Left colon (tissue), 2 donors: Measurements from ENCODE around the gene TDRD10. TPM values are rescaled to one million over a fixed set of nuclear protein-coding genes. Genes with fewer than 3 reads are reported as not detected.
"Not testable (repeated sequence)": the region's sequence is repeated elsewhere in the genome, so short reads cannot be mapped to it uniquely, and the experiment has no call there.

Experiments used
- ATAC-seq: fragments of 200-7000 bp; cut with Tn5 transposase; one replicate; pipeline ENCODE4 v1.9.1; 2020; ENCODE audit warnings: mild to moderate bottlenecking, moderate library complexity
- DNase-seq, 2 donors: peaks; one replicate each; pipeline ENCODE4 v3.0.0-alpha.2; 2020
- intact Hi-C, 2 donors: fragments of 100-400 bp; cut with DNase I in 1 of 2; cut with micrococcal nuclease in 1 of 2; formaldehyde crosslinking; loops; one replicate each; pipeline versions ENCODE4 v1.11.2 to v1.14.0; 2022; cut with DNase I, micrococcal nuclease
- total RNA-seq, 2 donors: library from RNA; stranded (reverse); fragmentation: NEBNext Ultra II Directional; extraction: Animal tissue kit (Norgen Biotek cat#: 25700); gene quantifications; one replicate each; pipeline ENCODE4 v1.2.1, GENCODE V29; 2021
- donor health status: DM: no; HTN: no; CAD: no.
- donor health status: DM: yes; HTN: yes; CAD: no.

The TDRD10 gene
- total RNA-seq, 2 donors from 2014 or later = 0.70 to 1.0 TPM

DNA sequence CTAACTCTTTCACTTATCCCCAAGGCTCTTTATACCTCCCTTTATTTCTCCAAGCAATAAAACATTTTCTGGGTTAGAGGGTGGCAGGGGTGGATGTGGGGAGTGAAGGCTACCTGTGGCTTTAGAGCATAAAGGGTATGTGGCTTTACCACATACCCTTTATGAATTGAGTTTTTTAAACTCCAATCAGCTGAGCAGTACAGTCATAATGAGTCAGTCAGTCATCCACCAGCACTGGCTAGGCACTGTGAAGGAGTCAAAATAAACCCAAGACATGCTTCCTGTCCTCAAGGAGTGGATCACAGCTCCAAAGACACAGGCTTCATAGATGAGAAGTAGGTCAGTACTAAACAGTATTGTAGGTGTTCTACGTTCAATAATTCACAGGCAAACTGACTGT, 2.6 kb upstream of the TDRD10 start:
- DNase-seq = no peak
- intact Hi-C loops = no loop called here
- no peak for ATAC-seq

DNA sequence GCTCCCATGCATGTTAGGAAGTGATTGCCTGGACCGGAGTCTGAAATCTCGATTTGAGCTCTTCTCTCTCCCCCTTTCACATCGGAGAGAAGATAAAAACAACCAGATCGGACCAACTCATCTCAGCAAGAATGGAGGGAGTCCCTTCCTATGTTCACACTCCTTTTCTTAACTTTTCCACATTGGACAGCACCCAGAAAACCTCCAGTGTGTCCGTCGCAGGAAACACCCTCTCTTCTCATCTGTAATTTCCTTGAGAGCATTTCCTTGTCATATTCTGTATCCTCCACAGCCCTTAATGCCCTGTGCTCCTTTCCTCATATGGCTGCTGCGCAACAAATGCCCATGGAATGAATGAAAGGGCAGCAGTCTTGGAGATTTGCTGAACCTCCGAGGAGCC, 1.5 kb upstream of the TDRD10 start:
- DNase-seq (no peak), ATAC-seq (no peak)
- intact Hi-C loops = no loop called here

DNA sequence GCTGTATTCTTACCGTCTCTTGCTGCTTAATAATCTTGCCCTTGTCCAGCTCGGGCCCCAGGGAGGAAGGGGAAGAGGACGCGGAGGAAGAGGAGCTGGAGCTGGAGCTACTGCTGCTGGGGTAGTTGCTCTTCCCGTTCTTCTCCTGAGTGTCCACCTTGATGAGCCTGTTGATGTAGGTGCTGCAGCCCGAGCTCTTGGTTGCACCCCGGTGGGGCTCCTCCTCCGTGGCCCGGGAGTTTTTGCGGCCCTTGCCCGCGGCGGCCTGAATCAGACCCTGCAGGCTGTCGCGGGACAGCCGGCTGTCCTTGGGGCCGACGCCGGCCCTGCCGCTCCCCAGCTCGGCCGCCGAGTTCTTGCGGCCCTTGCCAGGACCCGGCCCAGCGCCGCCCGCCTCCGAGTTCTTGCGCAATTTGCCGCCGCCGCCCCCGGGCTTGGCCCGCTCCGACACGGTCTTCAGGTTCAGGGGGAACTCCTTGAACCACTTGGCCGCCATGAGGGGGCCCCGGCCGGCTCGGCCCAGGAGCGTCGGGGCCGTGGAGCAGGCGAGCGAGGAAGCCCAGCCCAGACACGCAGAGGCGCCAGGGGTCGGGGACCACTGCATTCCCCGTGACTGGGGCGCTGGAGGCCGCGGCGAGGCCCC, 475 bp upstream of the TDRD10 start:
- ATAC-seq = peak; percentile 45
- intact Hi-C loops = no loop called here
- peak in 1 of 2 donors; percentile 46 for DNase-seq

DNA sequence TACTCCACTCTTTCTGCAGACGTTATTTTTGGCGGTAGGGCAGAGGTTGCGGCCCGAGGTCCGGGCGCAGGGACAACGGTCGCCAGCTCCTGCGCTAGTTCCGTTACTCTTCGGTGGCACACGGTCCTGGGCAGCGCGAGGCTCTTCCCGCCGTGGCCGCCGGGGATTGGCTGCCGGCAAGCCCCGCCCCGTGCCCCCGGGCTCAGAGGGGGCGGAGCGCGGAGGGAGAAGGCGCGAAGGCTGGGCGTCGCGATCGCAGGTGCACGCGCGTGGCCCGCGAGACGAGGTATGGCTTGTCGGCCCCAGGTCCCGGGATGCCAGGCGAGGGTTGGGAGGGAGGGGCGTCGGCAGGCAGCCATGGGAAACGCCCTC, 711 bp downstream of the TDRD10 start:
- intact Hi-C loops = no loop called here
- DNase-seq (peak in 1 of 2 donors; percentile 10), ATAC-seq (no peak)

DNA sequence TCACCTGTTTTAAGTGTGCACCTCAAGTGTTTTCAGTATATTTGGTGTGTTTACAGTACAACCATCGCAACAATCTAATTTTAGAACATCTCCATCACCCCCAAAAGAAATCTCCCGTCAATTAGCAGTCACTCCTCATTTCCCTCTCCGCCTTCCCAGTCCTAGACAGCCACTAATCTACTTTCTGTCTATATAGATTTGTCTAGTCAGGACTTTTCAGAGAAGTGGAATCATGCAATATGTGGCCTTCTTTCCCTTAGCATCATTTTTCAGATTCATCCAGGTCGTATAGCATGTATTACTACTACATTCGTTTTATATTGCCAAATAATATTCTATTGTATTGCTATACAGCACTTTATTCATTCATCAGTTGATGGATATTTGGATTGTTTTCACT, 1.9 kb downstream of the TDRD10 start:
- no peak for ATAC-seq
- intact Hi-C loops = no loop called here

DNA sequence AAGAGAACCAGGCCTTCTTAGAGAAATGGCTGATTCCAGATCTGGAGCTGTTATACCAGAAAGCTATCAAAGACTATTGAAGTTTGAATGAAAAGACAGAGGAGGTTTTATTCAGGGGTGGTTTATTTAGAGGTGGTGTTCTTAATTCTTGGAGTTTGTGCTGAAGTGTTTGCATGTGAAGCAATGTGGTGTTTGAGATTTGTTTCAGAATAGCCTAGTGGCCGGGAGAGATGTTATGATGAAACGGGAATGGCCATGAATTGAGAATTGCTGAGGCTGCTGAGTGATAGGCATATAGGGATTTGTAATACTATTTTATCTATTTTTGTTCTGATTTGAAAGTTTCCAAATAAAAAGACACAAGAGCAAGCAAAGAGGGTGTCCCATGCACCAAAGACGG, 10.7 kb downstream of the TDRD10 start:
- ATAC-seq (no peak), DNase-seq (no peak)
- intact Hi-C loops = no loop called here

More for the DNA sequence above, 1.9 kb downstream of the TDRD10 start:
- DNase-seq = no peak

DNA sequence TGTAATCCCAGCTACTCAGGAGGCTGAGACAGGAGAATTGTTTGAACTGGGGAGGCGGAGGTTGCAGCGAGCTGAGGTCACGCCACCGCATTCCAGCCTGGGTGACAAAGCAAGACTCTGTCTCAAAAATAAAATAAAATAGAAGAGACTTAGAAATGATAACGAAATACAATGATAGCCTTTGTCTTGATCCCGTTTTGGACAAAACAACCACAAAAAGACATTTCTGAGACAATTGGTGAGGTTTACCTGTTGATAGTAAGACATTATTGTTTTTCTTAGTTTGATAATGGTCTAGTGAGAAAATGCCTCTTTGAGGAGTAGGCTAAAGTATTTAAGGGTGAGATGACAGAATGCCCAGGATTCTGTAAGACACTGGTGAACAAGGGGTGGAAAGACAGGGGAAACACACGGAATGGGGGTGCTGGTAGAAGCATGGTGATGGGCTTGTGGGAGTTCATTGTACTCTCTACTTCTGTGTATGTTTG, 12.1 kb downstream of the TDRD10 start:
- intact Hi-C loops = no loop called here
- DNase-seq = no peak
- ATAC-seq = no peak

DNA sequence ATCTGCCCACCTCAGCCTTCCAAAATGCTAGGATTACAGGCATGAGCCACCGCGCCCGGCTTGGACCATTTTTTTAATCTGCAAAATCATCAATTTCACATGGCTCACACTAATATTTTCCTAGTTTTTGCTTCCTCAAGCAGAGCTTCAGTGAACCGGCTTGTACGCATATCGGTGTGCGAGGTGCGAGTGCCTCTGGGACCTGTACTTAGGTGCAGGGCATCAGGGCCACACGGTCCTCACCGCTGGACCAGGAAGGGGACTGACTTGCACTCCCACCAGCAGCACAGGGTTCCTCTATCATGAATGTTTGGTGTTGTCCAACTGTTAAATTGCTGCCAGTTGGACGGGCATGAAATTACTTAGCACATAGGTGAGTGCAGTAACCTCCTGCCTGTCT, 15.6 kb downstream of the TDRD10 start:
- no peak for ATAC-seq
- intact Hi-C loops = no loop called here
- no peak for DNase-seq

DNA sequence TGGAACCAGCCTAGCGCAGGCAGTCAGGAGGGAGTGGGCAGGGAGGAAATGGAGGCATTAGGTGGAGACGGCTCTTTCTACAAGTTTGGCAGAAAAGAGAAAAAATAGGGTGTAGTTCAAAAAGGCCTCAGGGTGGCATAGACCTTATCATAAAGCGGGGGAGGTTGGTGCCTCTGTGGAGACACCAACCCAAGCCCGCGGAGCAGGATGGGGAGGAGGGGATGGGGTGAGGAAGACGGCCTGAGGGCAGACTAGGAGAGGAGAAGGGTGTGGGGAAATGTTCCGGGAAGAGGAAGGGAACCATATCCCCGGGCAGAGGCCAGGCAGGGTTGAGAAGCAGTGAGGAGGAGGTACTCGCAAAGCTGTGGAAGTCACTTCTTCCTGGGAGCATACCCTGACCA, 17.6 kb downstream of the TDRD10 start:
- DNase-seq (no peak), ATAC-seq (no peak)
- intact Hi-C loops = no loop called here

DNA sequence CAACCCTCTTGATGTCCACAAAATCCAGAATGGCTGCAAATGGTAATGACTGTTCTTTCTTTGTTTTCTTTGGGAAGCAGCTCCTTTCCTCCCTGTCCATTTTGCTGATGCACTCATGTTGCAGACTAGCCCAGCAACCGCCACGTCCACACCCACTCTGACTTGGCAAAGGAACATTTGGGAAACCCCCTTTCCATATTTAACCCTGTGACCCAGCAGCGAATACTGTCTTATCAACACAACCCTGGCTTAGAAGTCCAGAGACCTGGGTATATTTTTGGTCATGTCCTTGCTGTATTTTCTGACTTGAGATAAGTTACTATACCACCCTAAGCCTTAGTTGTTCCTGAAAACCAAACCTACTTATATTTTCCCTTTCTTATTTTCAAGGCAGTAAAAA, 18.3 kb downstream of the TDRD10 start:
- intact Hi-C loops = no loop called here
- no peak for DNase-seq
- ATAC-seq = no peak

DNA sequence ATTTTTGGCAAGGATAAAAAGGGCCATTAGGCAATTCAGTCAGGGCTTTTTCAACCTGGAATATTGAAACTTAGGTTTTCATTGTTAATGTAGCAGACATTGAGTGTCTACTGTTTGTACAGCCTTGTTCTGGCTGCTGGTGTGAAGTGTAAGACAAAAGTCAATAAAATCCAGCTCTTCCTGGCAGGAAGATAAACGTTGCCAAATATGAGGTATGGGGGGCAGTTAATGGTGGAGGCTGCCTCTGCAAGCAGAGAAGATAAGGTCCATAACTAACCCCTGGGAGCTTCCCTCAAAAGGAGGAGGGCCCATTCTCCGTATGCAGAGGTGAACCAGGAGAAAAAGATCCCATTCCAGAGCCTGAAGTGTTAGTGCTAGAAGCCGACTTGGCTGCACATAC, 19.7 kb downstream of the TDRD10 start:
- ATAC-seq (no peak), DNase-seq (no peak)
- intact Hi-C loops = no loop called here

DNA sequence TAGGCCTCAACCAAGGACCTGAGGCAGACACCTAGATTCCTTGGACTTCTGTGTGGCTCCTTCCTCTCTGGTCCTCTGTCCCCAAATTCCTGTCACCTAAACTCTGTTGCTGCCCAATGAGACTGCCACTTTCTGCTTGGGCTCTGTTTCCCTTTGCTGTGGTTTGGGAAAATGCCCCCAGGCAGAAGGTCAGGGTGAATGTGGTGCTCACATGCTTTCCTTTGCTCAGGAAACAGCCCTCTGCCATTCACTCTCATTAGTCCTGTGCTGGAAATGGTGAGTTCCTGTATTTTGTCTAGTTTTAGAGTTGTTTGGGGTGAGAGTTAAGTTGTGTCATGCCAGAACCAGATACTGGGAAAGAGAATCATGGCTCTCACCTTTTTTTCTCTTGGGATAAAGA, 22.9 kb downstream of the TDRD10 start:
- intact Hi-C loops = no loop called here
- DNase-seq (no peak), ATAC-seq (no peak)

DNA sequence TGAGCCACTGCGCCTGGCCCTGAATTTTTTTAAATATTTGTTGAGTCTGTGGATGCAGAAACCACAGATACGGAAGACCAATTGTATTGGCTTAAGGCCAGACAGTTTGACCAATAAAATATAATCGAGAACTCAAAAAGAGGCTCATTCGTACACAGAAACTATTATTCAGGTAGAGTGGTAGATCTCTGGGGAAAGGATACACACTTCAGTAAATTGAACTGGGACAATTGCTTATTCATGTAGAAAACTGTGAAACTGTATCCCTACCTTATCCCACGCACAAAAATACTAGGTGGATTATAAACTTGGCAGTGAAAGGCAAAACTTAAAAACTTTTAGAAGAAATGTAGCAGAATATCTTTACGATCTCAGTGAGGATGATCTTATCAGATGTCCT, 25.2 kb downstream of the TDRD10 start:
- no peak for ATAC-seq

DNA sequence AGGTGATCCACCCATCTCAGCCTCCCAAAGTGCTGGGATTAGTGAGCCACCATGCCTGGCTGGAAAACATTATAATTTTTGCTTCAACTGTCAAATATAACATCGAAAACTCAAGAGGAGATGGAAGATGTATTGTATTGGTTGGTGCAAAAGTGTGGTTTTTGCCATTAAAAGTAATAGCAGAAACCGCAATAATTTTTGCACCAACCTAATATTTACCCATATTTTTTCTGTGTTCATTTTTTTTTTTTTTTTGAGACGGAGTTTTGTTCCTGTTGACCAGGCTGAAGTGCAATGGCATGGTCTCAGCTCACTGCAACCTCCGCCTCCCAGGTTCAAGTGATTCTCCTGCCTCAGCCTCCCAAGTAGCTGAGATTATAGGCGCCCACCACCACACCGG, 27.3 kb downstream of the TDRD10 start:
- ATAC-seq (no peak), DNase-seq (no peak)
- intact Hi-C loops = no loop called here

More for the DNA sequence above, 25.2 kb downstream of the TDRD10 start:
- DNase-seq = no peak
- intact Hi-C loops = no loop called here

DNA sequence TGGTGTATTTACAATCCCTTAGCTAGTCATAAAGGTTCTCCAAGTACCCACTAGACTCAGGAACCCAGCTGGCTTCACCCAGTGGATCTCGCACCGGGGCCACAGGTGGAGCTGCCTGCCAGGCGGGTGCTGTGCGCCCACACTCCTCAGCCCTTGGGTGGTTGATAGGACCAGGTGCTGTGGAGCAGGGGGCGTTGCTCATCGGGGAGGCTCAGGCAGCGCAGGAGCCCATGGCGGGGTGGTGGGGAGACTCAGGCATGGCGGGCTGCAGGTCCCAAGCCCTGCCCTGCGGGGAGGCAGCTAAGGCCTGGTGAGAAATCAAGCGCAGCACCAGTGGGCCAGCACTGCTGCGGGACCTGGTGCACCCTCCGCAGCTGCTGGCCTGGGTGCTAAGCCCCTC, 29.9 kb downstream of the TDRD10 start:
- ATAC-seq, intact Hi-C loops, DNase-seq: not testable (repeated sequence)

DNA sequence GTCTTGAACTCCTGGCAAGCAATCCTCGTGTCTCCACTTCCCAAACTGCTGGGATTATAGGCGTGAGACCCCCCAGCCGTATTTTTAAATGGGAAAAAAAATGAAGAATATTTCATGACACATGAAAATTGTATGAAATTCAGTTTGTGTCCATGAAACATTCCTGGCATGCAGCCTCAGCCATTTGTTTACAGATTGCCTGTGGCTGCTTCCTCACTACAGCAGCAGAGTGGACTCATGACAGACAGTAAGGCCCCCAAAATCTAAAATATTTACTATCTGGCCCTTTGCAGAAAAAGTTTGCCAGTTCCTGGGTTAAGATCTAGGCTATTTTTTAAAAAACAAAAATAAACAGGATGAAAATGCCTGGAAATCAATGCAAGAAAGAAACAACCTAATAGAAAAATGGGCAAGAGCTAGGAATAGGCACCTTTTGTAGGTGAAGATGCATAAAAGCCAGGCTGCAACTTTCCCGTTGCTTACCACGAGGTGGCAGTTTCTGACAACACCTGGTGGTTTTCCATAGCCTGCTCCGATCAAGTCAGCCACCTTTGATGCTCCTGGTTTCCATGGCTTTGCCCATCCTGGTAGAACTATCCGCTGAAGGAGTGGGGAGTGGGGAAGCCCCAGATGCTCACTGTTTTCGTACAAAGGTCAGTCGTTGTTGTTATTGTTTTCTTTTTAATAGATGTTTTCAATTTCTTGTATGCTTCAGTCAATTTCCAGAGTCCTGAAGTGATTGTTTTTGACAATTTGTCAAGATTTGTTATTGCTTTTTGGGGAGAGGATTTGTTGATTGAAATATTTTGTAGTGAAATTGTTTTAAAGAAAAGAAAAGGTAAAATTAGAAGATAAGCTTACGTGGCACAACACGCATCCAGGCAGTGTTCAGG, 32.2 kb downstream of the TDRD10 start:
- DNase-seq = peak in 1 of 2 donors; percentile 48
- peak; percentile 82 for ATAC-seq
- intact Hi-C loops = no loop called here

DNA sequence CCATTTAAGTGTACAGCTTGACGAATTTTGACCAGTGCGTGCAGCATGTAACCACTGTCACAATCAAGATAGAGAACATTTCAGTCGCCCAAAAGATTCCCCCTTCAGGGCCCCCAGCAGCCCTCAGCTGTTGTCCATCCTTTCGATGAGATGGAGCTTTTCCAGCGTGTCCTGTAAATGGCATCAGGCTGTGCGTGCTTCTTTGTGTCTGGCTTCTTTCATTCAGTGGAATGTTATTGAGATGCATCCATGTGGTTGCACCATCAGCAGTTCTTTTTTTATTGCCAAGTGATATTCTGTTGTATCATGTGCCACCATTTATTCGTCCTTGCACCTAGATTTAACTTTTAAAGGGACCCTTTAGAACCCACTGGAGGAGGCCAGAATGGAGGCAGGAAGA, 34.6 kb downstream of the TDRD10 start:
- intact Hi-C loops = no loop called here
- DNase-seq (no peak), ATAC-seq (no peak)

DNA sequence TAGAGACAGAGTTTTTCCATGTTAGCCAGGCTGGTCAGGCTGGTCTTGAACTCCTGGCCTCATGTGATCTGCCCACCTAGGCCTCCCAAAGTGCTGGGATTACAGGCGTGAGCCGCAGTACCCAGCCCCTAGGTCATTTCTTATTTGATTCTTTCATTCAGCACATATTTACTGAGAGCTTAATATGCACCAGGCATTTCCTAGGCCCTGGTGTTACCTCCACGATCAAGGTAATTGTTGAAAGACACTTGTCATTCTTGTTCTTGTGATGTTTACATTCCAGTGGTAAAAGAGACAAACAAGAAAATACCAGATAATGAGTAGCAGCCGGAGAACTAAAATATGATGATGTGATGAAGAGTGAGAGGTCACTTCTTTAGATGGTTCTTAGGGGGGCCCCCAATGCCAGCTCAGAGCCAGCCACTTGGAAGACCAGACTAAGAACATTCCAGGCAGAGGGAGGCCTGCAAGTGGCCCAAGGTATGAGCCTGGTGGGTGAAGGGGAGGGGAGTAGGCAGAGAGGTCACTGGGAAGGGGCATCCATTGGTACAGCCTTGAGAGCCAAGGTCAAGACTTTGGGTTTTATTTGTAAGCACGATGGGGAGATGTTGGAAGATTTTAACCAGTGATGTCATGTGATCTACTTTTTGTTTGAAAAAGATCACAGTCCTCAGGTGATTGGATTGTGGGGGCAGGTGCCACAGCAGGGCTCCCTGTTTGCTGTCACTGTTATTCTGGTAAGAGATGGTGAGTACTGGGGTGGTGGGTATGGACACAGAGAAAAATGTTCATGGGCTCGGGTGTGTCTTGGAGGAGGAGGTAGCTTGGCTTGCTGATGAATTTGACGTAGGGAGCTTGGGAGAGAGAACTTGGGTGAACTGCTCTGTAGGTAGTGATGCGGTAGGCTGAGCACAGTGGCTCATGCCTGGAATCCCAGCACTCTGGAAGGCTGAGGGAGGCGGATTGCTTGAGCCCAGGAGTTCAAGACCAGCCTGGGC, 37.8 kb downstream of the TDRD10 start:
- DNase-seq (no peak), ATAC-seq (no peak)
- intact Hi-C loops = loop anchor here in 1 of 2 donors (10.0 kb wide), 1 partner anchor 55 kb away; no protein-coding TSS in a partner anchor

DNA sequence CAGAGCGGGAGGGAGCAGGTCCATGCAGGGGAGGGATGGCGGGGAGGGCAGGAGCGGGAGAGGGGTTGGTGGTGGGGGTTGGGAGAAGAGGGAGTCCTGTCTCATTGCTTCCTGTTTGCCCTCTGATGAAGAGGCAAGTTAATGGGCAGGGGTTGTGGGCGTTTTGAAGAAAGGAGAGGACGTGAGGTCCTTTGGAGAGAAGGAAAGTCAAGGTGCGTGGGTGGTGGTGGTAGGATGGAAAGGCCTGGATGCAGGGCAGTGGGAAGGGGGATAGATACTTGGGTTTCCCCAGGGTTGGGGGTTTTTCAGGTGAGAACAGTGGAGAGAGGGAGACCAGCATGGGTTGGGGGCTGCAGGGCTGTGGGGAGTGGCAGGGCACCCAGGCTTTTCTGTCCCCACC, 39.2 kb downstream of the TDRD10 start:
- intact Hi-C loops = loop anchor here in 1 of 2 donors (10.0 kb wide), 1 partner anchor 56 kb away; no protein-coding TSS in a partner anchor
- ATAC-seq (no peak), DNase-seq (no peak)
